Glutamatergic neuron (in vitro differentiated cells): ENCODE data around the gene ATP13A3. TPM values are rescaled to one million over a fixed set of nuclear protein-coding genes. Genes with fewer than 3 reads are reported as not detected.

Source experiments
- DNase-seq: peaks from one replicate; pipeline ENCODE4 v3.0.0; 2022
- H3K27ac Mint-ChIP-seq: one replicate; pipeline ENCODE4 v1.8.0; 2020; ENCODE audit warnings: mild to moderate bottlenecking, mixed read lengths, inconsistent platforms; ENCODE audit not compliant: unreplicated experiment
- H3K27me3 Mint-ChIP-seq: one replicate; pipeline ENCODE4 v1.8.0; 2020; ENCODE audit warnings: mild to moderate bottlenecking, moderate library complexity, mixed read lengths, inconsistent platforms; ENCODE audit not compliant: unreplicated experiment
- H3K36me3 Mint-ChIP-seq: one replicate; pipeline ENCODE4 v1.8.0; 2020; ENCODE audit warnings: mild to moderate bottlenecking, mixed read lengths, inconsistent platforms; ENCODE audit not compliant: unreplicated experiment
- H3K4me1 Mint-ChIP-seq: one replicate; pipeline ENCODE4 v1.8.0; 2020; ENCODE audit warnings: mild to moderate bottlenecking, low read depth, mixed read lengths, inconsistent platforms; ENCODE audit not compliant: unreplicated experiment
- H3K4me3 Mint-ChIP-seq: one replicate; pipeline ENCODE4 v1.8.0; 2020; ENCODE audit warnings: mild to moderate bottlenecking, mixed read lengths, inconsistent platforms; ENCODE audit not compliant: unreplicated experiment
- H3K9me3 Mint-ChIP-seq: one replicate; pipeline ENCODE4 v1.8.0; 2020; ENCODE audit warnings: mild to moderate bottlenecking, moderate library complexity, mixed read lengths, inconsistent platforms; ENCODE audit not compliant: unreplicated experiment
- total RNA-seq: library from RNA; stranded (reverse); fragmentation: NEBNext Ultra II Directional; extraction: Animal tissue kit (Norgen Biotek cat#: 25700); gene quantifications from one replicate; pipeline ENCODE4 v1.2.1, GENCODE V29; 2021; ENCODE audit not compliant: unreplicated experiment
- TF ChIP-seq, protein P1 (sequence below): fragments of 200-600 bp; sonication (generic); IDR thresholded peaks from one replicate; pipeline ENCODE4 v1.5.0; 2021; ENCODE audit not compliant: partially characterized antibody, unreplicated experiment

The ATP13A3 gene
- total RNA-seq, 1 donor from 2014 or later, result 41.6 TPM

DNA sequence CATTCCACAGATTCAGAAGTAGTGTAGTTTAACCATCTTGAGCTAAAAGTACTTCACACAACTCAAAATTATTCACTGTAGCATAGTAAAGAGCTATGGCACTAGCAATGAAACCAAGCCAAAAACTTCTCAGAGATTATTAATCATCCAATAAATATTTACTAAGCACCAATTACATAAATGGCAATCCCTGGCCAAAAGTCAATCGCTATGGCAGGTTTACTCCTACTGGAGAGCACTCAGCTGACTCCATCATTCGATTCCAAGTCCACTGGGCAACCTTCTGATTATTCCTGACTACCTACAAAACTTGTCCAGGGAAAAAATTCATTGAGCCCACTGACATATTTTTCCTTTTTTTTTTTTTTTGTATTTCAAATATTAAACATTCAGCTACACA lies 23.9 kb downstream of the ATP13A3 start:
- DNase-seq, result no peak
- no peaks in the 10 kb centered on the region for H3K9me3 Mint-ChIP-seq
- no peaks in the 10 kb centered on the region for H3K27me3 Mint-ChIP-seq
- H3K4me1 Mint-ChIP-seq, result no peaks in the 10 kb centered on the region
- TF ChIP-seq, protein P1, sequence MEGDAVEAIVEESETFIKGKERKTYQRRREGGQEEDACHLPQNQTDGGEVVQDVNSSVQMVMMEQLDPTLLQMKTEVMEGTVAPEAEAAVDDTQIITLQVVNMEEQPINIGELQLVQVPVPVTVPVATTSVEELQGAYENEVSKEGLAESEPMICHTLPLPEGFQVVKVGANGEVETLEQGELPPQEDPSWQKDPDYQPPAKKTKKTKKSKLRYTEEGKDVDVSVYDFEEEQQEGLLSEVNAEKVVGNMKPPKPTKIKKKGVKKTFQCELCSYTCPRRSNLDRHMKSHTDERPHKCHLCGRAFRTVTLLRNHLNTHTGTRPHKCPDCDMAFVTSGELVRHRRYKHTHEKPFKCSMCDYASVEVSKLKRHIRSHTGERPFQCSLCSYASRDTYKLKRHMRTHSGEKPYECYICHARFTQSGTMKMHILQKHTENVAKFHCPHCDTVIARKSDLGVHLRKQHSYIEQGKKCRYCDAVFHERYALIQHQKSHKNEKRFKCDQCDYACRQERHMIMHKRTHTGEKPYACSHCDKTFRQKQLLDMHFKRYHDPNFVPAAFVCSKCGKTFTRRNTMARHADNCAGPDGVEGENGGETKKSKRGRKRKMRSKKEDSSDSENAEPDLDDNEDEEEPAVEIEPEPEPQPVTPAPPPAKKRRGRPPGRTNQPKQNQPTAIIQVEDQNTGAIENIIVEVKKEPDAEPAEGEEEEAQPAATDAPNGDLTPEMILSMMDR, result no peak
- H3K4me3 Mint-ChIP-seq, result no peak overlapping the region
- H3K27ac Mint-ChIP-seq, result no peak overlapping the region
- no peaks in the 10 kb centered on the region for H3K36me3 Mint-ChIP-seq

DNA sequence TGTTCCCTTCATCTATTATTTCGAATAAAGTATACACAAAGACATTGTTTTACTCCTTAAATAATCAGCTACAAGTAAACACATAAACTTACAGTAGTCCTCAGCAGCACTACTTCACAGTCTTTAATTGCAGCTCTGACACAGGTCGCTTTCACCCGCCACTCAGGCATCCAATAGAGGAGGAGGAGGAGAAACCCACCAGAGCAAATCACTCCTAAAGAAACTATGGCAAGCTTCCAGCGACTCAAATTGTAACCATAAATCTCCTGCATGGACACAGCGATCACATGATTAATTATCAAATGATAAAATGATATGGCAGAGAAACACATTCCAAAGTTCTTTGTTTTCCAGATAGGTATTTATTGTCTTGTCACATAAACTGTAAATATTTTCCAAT lies 26.2 kb downstream of the ATP13A3 start:
- no peaks in the 10 kb centered on the region for H3K4me1 Mint-ChIP-seq
- no peaks in the 10 kb centered on the region for H3K36me3 Mint-ChIP-seq
- TF ChIP-seq, protein P1, result no peak
- H3K9me3 Mint-ChIP-seq, result no peaks in the 10 kb centered on the region
- no peaks in the 10 kb centered on the region for H3K27me3 Mint-ChIP-seq
- no peak overlapping the region for H3K27ac Mint-ChIP-seq
- no peak overlapping the region for H3K4me3 Mint-ChIP-seq
- DNase-seq, result no peak

DNA sequence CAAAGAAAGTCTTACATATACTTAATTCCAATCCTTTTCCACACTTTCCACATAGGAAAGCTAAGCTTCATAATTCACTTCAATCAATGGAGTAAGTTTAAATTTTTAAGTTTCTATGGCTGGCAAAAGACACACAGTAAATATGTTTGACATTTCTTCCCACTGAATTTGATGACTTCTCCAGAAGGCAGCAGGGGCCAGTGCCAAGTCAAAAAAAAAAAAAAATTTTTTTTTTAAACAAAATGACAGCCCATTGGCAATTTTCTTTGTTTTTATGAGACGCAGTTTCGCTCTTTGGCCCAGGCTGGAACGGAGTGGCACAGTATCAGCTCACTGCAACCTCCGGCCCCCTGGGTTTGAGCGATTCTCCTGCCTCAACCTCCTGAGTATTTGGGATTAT lies 28.7 kb downstream of the ATP13A3 start:
- H3K4me1 Mint-ChIP-seq, result no peaks in the 10 kb centered on the region
- no peaks in the 10 kb centered on the region for H3K27me3 Mint-ChIP-seq
- H3K4me3 Mint-ChIP-seq, result no peak overlapping the region
- DNase-seq, result no peak
- no peaks in the 10 kb centered on the region for H3K9me3 Mint-ChIP-seq
- no peak overlapping the region for H3K27ac Mint-ChIP-seq
- TF ChIP-seq, protein P1, result no peak
- no peaks in the 10 kb centered on the region for H3K36me3 Mint-ChIP-seq

DNA sequence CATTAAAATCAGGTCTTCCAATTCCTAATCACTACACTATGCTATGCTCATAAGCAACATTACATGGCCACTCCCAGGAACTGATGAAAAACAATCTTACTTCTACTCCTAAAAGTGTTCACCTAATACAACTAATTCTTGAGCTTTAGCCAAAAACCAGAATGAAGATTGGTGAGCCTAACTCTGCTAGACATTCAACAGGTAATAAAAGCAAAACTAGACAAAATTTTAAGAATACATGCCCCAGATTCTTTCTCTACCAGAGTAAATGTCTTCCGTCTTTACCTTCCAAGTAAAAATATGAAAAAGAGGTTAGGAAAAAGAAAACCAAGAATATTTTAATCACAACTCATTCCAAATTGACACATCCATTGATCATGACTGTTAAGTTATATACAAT lies 31.3 kb downstream of the ATP13A3 start:
- H3K27me3 Mint-ChIP-seq, result no peaks in the 10 kb centered on the region
- no peak for DNase-seq
- no peaks in the 10 kb centered on the region for H3K36me3 Mint-ChIP-seq
- H3K4me3 Mint-ChIP-seq, result no peak overlapping the region
- no peaks in the 10 kb centered on the region for H3K9me3 Mint-ChIP-seq
- TF ChIP-seq, protein P1, result no peak
- no peak overlapping the region for H3K27ac Mint-ChIP-seq
- no peaks in the 10 kb centered on the region for H3K4me1 Mint-ChIP-seq

DNA sequence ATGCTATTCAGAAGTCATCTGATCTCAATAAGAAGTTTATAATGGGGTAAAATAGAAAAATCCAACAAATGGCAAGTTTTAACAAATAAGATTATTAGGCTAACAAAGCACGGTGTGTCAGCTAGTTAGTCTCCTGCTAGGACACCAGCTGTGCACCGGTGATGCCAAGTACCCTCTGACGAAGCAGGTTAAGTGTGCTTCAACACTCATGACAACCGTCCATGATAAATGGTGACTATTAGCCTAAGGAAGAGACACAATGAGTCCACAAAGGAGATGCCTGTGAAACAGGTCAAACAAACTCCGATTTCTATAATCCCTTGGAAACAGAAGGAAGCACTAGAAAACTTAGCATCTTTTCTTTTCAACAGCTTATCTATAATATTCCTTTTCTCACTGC lies 36.5 kb downstream of the ATP13A3 start:
- Mint-ChIP-seq H3K4me1 (no peaks in the 10 kb centered on the region), H3K27me3 (no peaks in the 10 kb centered on the region), H3K4me3 (no peak overlapping the region), H3K27ac (no peak overlapping the region), H3K9me3 (no peaks in the 10 kb centered on the region), H3K36me3 (no peaks in the 10 kb centered on the region)
- TF ChIP-seq, protein P1, result no peak
- DNase-seq, result no peak
